Stimulated activated CD8-positive, alpha-beta memory T cell treated with anti-CD3 and anti-CD28 coated beads, Interleukin-2, amount 100 ng/mL, for 48 hours (primary cell): ENCODE results near the gene KIZ.

ENCODE experiments used
- DNase-seq, 2 donors: peaks; one replicate each; pipeline ENCODE4 v3.0.0-alpha.2; 2020; ENCODE audit warnings: low read depth in 2 of 2

The KIZ gene

GRCh38 chr20:21125849-21126580 lies at the start of gene KIZ:
Gene KIZ, plus strand, starts transcription at chr20:21126082. Its CDS starts 34 bp downstream, at chr20:21126116.
- peak; percentile 97 to 98 for DNase-seq

GRCh38 chr20:21077809-21078345 lies 48.0 kb upstream of the KIZ start:
- no peak for DNase-seq

- DNase-seq, result no peak
These were observed 43.3 kb upstream of the KIZ start for GRCh38 chr20:21082584-21082983.

GRCh38 chr20:21083825-21084325 lies 42.0 kb upstream of the KIZ start:
- DNase-seq, result no peak

- no peak for DNase-seq
These were observed 37.9 kb upstream of the KIZ start for GRCh38 chr20:21087862-21088540.

- no peak for DNase-seq
These were observed 36.5 kb upstream of the KIZ start for GRCh38 chr20:21089391-21089790.

- DNase-seq, result no peak
These were observed 35.7 kb upstream of the KIZ start for GRCh38 chr20:21090111-21090618.

- DNase-seq, result no peak
These were observed 35.2 kb upstream of the KIZ start for GRCh38 chr20:21090721-21091120.

- no peak for DNase-seq
These were observed 33.1 kb upstream of the KIZ start for GRCh38 chr20:21092806-21093205.

- DNase-seq, result no peak
These were observed 29.4 kb upstream of the KIZ start for GRCh38 chr20:21096321-21097043.

- DNase-seq, result peak in 1 of 2 donors; percentile 37
These were observed 25.9 kb upstream of the KIZ start for GRCh38 chr20:21099751-21100577.

- DNase-seq, result no peak
These were observed 25.1 kb upstream of the KIZ start for GRCh38 chr20:21100578-21101452.

- DNase-seq, result no peak
These were observed 24.4 kb upstream of the KIZ start for GRCh38 chr20:21101453-21101931.

GRCh38 chr20:21101932-21102575 lies 23.8 kb upstream of the KIZ start:
- DNase-seq, result no peak

GRCh38 chr20:21102603-21103311 lies 23.1 kb upstream of the KIZ start:
- no peak for DNase-seq

- no peak for DNase-seq
These were observed 22.1 kb upstream of the KIZ start for GRCh38 chr20:21103582-21104465.

- no peak for DNase-seq
These were observed 21.5 kb upstream of the KIZ start for GRCh38 chr20:21104466-21104761.

- no peak for DNase-seq
These were observed 21.0 kb upstream of the KIZ start for GRCh38 chr20:21104921-21105320.
